ENCODE data around the gene RASA3.
"Not testable (repeated sequence)": the region's sequence is repeated elsewhere in the genome, so short reads cannot be mapped to it uniquely, and the experiment has no call there.

DNA sequence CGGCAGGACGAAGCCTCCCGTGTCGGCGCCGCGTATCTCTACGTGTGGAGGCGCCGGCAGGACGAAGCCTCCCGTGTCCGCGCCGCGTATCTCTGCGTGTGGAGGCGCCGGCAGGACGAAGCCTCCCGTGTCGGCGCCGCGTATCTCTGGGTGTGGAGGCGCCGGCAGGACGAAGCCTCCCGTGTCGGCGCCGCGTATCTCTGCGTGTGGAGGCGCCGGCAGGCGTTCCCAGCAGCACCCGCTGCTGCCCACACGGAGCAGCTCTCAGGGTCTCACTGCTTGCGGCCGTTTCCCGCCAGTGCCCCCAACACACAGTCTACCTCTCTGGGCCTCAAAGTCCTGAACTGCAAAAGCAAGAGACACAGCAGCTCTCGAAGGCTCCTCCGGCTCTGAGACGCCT, 56.6 kb downstream of the RASA3 start:
- not testable (repeated sequence) for TF ChIP-seq EZH2 (IDR thresholded peaks at IDR 0.05; ENCODE audit: low read length, unreplicated experiment); CTCF (conservative IDR thresholded peaks at IDR 0.05; ENCODE audit: low read depth, low read length)
